Gastroesophageal sphincter (tissue), 3 donors: Measurements from ENCODE around the gene HERC2.
"Not testable (repeated sequence)": the region's sequence is repeated elsewhere in the genome, so short reads cannot be mapped to it uniquely, and the experiment has no call there.

Experiments
- EP300 ChIP-seq: sonication (generic); formaldehyde crosslinking; IDR thresholded peaks from one replicate; pipeline ENCODE4 v1.6.1; 2017; ENCODE audit warnings: antibody characterized with exemption, mild to moderate bottlenecking
- POLR2A ChIP-seq, 2 donors: fragments of 450-650 bp; IDR thresholded peaks; one replicate each; pipeline ENCODE4 v1.6.1; 2017; ENCODE audit warnings: antibody characterized with exemption in 2 of 2, mild to moderate bottlenecking in 2 of 2, moderate library complexity in 1 of 2
- POLR2AphosphoS5 ChIP-seq: sonication (generic); formaldehyde crosslinking; IDR thresholded peaks from one replicate; pipeline ENCODE4 v1.6.1; 2017; ENCODE audit warnings: antibody characterized with exemption
- TF ChIP-seq, protein P1 (sequence below), 4 experiments: fragments of 200-600 bp in 2 of 4; fragments of 450-650 bp in 2 of 4; sonication (generic) in 1 of 4; IDR thresholded peaks; one replicate each; pipeline ENCODE4 v1.5.1; 2017 to 2019; ENCODE audit warnings: antibody characterized with exemption in 4 of 4, mild to moderate bottlenecking in 2 of 4, moderate library complexity in 2 of 4

DNA sequence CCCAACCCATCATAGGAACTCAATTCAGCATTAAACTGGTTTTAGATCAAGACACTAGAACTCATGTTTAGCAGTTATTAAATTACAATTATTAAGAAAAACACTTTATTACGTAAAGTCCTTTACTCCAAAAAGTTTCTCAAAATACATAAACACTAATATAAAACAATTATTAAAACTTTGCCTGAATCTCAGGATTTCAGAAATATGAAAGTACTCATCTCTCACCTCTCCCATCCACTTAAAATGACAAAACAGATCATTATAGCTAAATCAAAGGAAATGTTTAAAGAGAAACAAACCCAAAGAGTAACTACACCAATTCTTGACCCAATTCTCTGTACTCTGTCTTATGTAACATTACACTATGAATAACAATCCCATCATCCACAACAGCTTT lies 2.3 kb downstream of the HERC2 start:
- TF ChIP-seq, protein P1, sequence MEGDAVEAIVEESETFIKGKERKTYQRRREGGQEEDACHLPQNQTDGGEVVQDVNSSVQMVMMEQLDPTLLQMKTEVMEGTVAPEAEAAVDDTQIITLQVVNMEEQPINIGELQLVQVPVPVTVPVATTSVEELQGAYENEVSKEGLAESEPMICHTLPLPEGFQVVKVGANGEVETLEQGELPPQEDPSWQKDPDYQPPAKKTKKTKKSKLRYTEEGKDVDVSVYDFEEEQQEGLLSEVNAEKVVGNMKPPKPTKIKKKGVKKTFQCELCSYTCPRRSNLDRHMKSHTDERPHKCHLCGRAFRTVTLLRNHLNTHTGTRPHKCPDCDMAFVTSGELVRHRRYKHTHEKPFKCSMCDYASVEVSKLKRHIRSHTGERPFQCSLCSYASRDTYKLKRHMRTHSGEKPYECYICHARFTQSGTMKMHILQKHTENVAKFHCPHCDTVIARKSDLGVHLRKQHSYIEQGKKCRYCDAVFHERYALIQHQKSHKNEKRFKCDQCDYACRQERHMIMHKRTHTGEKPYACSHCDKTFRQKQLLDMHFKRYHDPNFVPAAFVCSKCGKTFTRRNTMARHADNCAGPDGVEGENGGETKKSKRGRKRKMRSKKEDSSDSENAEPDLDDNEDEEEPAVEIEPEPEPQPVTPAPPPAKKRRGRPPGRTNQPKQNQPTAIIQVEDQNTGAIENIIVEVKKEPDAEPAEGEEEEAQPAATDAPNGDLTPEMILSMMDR (IDR thresholded peaks at IDR 0.05): not testable (repeated sequence)
- TF ChIP-seq EP300; POLR2A (IDR thresholded peaks at IDR 0.05); POLR2AphosphoS5: not testable (repeated sequence)
